GM12872 (cell line): ENCODE results near the gene DCAF4.

Experiments
- CTCF ChIP-seq: IDR thresholded peaks from 3 replicates; pipeline ENCODE4 v1.5.1; 2011; ENCODE audit warnings: low read depth, mild to moderate bottlenecking, low read length, moderate library complexity; ENCODE audit not compliant: insufficient read depth

Gene DCAF4

GRCh38 chr14:72966038-72966437 lies 39.8 kb downstream of the DCAF4 start:
- TF ChIP-seq CTCF: no peak

GRCh38 chr14:72968316-72968715 lies 42.1 kb downstream of the DCAF4 start:
- TF ChIP-seq CTCF: no peak

- no peak for TF ChIP-seq CTCF
These were observed 43.9 kb downstream of the DCAF4 start for GRCh38 chr14:72970058-72970630.

GRCh38 chr14:72970824-72971434 lies 44.7 kb downstream of the DCAF4 start:
- no peak for TF ChIP-seq CTCF

GRCh38 chr14:72974661-72975060 lies 48.4 kb downstream of the DCAF4 start:
- no peak for TF ChIP-seq CTCF

GRCh38 chr14:72975770-72976169 lies 49.5 kb downstream of the DCAF4 start:
- 0 out of 3 replicates have a peak, but pooled peaks have one; percentile 13 for TF ChIP-seq CTCF

GRCh38 chr14:72978856-72979255 lies 52.6 kb downstream of the DCAF4 start:
- TF ChIP-seq CTCF: no peak
